Gastroesophageal sphincter (tissue), 4 donors: ENCODE measurements around the gene NBDY. TPM values are rescaled to one million over a fixed set of nuclear protein-coding genes. Genes with fewer than 3 reads are reported as not detected.
A peak's percentile ranks its signal among the peaks of the same experiment; 100 is the strongest.

Source experiments
- ATAC-seq: fragments of 150-250 bp; one replicate; pipeline ENCODE4 v1.9.1; 2016; ENCODE audit warnings: mild to moderate bottlenecking, moderate library complexity
- H3K27ac ChIP-seq, 4 donors: fragments of 200-600 bp; sonication (generic) in 3 of 4; 1 replicate in 3 of 4; 2 replicates in 1 of 4; pipeline ENCODE4 v1.5.1; 2016 to 2019
- H3K27me3 ChIP-seq: fragments of 200-600 bp; sonication (generic); one replicate; pipeline ENCODE4 v1.5.1; 2019
- H3K36me3 ChIP-seq, 2 donors: fragments of 200-600 bp; sonication (generic); one replicate each; pipeline ENCODE4 v1.5.1; 2019; ENCODE audit warnings: control low read depth in 1 of 2
- H3K4me1 ChIP-seq, 3 donors: fragments of 200-600 bp; sonication (generic); 1 replicate in 2 of 3; 2 replicates in 1 of 3; pipeline ENCODE4 v1.5.1; 2016 to 2019; ENCODE audit warnings: control low read depth in 2 of 3
- H3K4me3 ChIP-seq, 2 donors: fragments of 200-600 bp; sonication (generic); one replicate each; pipeline ENCODE4 v1.5.1; 2019; ENCODE audit warnings: mild to moderate bottlenecking in 1 of 2, moderate library complexity in 1 of 2
- H3K9me3 ChIP-seq, 3 donors: fragments of 200-600 bp; sonication (generic); one replicate each; pipeline ENCODE4 v1.5.1; 2017 to 2019; ENCODE audit warnings: control low read depth in 2 of 3
- EP300 ChIP-seq: sonication (generic); formaldehyde crosslinking; IDR thresholded peaks from one replicate; pipeline ENCODE4 v1.6.1; 2017; ENCODE audit warnings: antibody characterized with exemption, mild to moderate bottlenecking
- POLR2A ChIP-seq, 2 donors: fragments of 450-650 bp; IDR thresholded peaks; one replicate each; pipeline ENCODE4 v1.6.1; 2017; ENCODE audit warnings: antibody characterized with exemption in 2 of 2, mild to moderate bottlenecking in 2 of 2, moderate library complexity in 1 of 2
- POLR2AphosphoS5 ChIP-seq: sonication (generic); formaldehyde crosslinking; IDR thresholded peaks from one replicate; pipeline ENCODE4 v1.6.1; 2017; ENCODE audit warnings: antibody characterized with exemption
- WGBS, 2 donors: methylation state at CpG; one replicate each; pipeline ENCODE4 v1.1.5; 2018; ENCODE audit warnings: low coverage in 1 of 2; 5-methylcytosine and 5-hydroxymethylcytosine counted together
- total RNA-seq, 4 donors: library from RNA; depleted of rRNA; stranded (reverse); fragments of >200 nt; gene quantifications; one replicate each; pipeline ENCODE4 v1.1.0, GENCODE V29; 2016
- TF ChIP-seq, protein P1 (sequence below), 4 experiments: fragments of 200-600 bp in 2 of 4; fragments of 450-650 bp in 2 of 4; sonication (generic) in 1 of 4; IDR thresholded peaks; one replicate each; pipeline ENCODE4 v1.5.1; 2017 to 2019; ENCODE audit warnings: antibody characterized with exemption in 4 of 4, mild to moderate bottlenecking in 2 of 4, moderate library complexity in 2 of 4

NBDY gene
- total RNA-seq, 4 donors from 2014 or later = 6.6 to 16.0 (median 12.0) TPM

DNA sequence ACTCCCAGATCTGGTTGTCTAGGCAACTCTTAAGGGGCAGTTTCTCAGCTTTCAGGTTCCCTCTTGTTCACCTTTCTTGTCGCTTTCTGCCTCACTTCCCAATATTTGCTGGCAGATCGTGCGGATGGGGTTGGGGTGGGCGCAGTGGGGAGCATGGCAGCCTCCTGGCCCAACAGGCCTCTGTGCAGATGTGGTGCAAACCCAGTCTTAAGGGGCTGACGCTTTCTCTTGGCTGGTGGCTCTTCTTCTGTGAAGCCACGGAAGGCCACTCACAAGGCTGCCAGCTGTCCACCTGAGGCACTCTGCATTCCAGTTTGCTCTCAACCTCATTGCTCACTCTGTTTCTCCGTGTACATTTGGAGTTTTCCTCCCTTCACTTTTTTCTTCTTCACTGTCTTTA lies 61.7 kb downstream of the NBDY start:
- no peaks in the 10 kb centered on the region for H3K4me1 ChIP-seq

DNA sequence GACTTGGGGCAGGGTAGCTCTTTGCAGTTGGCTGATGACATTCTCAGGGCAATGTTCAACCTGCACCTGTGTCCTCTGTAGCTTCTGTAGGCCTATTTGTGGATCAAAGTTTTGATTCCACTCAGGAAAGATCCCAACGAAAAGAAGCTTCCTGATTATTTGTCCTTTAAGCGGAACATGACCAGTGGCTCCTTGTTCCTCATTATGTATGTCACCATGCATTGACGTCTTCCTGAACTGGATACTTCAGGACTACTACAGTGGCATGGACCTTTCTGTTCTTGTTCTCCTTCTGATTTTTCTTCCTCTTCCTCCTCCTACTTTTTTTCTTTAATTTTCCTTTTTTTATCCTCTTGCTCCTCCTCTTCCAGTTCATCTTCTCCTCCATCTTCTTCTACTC lies 62.4 kb downstream of the NBDY start:
- Histone ChIP-seq H3K4me1 (no peaks in the 10 kb centered on the region), H3K4me3 (no peak overlapping the region), H3K27me3 (no peaks in the 10 kb centered on the region), H3K36me3 (no peaks in the 10 kb centered on the region), H3K9me3 (no peaks in the 10 kb centered on the region), H3K27ac (no peak overlapping the region)
- TF ChIP-seq POLR2A (IDR thresholded peaks at IDR 0.05) (no peak), POLR2AphosphoS5 (no peak), EP300 (no peak)
- TF ChIP-seq, protein P1, sequence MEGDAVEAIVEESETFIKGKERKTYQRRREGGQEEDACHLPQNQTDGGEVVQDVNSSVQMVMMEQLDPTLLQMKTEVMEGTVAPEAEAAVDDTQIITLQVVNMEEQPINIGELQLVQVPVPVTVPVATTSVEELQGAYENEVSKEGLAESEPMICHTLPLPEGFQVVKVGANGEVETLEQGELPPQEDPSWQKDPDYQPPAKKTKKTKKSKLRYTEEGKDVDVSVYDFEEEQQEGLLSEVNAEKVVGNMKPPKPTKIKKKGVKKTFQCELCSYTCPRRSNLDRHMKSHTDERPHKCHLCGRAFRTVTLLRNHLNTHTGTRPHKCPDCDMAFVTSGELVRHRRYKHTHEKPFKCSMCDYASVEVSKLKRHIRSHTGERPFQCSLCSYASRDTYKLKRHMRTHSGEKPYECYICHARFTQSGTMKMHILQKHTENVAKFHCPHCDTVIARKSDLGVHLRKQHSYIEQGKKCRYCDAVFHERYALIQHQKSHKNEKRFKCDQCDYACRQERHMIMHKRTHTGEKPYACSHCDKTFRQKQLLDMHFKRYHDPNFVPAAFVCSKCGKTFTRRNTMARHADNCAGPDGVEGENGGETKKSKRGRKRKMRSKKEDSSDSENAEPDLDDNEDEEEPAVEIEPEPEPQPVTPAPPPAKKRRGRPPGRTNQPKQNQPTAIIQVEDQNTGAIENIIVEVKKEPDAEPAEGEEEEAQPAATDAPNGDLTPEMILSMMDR (IDR thresholded peaks at IDR 0.05) = no peak
- no peak for ATAC-seq
- 100% methylated on average over 1 of the region's 3 CpGs; no CpG with 5 or more reads in 1 of the 2 donors for WGBS, 2 donors

More for the DNA sequence above, 61.7 kb downstream of the NBDY start:
- Histone ChIP-seq H3K27ac (no peak overlapping the region), H3K36me3 (no peaks in the 10 kb centered on the region), H3K9me3 (no peaks in the 10 kb centered on the region), H3K27me3 (no peaks in the 10 kb centered on the region), H3K4me3 (no peak overlapping the region)
- 96% methylated on average over 6 of the region's 7 CpGs; no CpG with 5 or more reads in 1 of the 2 donors for WGBS, 2 donors
- TF ChIP-seq EP300 = no peak
- no peak for TF ChIP-seq POLR2AphosphoS5
- no peak for TF ChIP-seq POLR2A (IDR thresholded peaks at IDR 0.05)
- TF ChIP-seq, protein P1 (IDR thresholded peaks at IDR 0.05) = no peak
- ATAC-seq = no peak

DNA sequence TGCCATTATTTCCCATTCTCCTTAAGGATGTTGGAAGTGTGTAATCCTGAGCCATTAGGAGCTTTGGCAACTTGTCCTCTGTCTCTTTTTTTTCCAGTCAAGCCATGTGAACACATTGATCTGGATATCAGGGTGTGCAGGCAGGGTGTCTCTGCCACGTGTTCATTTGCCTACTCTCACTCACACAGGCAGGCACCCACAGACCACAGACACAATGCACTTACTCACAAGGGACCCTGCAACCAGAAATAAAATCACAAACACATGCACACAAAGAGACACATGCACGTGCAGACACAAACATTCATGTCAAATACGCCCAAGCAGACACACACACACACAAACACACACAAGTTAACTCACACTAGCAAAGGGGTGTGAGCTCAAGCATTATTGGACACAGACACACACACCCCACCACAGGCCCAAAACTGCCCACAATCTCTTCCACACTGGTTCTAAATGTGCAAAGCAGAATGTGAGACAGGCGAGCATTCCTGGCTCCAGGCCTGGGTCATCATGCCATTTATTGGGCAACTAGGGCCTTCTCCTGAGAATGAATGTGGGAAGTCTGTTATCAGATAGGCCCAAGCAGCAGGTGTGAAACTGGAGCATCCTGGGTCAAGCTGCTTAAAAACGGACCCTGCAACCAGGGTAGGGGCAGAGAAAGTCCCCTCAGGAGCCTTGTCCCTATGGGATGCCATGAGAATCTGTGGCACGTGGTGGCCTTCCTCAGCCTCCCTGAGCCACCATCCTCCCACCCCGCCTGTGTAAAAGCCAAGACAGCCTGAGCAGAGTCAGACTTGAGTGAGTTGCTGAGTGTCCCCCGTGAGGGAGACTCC lies 63.4 kb downstream of the NBDY start:
- no peak overlapping the region for H3K27ac ChIP-seq
- H3K27me3 ChIP-seq = no peaks in the 10 kb centered on the region
- H3K4me3 ChIP-seq = no peak overlapping the region
- 70% methylated on average over 2 of the region's 8 CpGs; no CpG with 5 or more reads in 1 of the 2 donors for WGBS, 2 donors
- TF ChIP-seq POLR2A (IDR thresholded peaks at IDR 0.05) (no peak), POLR2AphosphoS5 (no peak), EP300 (no peak)
- H3K4me1 ChIP-seq = no peaks in the 10 kb centered on the region
- ATAC-seq = no peak
- no peaks in the 10 kb centered on the region for H3K36me3 ChIP-seq
- no peaks in the 10 kb centered on the region for H3K9me3 ChIP-seq

DNA sequence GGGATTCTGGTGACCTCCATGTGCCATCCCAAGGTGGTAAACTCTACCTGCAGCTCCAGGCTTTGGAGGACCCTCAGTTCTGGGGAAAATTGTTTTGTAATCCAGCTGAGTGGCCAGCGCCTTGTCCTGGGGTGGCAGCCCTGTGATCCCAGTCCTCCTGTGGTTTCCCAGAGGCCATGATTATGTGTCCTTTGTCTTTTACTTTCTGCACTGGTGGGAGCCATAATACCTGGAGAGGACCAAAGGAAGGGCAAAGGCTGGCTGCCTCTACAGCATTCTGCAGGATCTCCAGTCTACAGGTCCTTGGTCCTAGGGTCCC lies 64.0 kb downstream of the NBDY start:
- H3K9me3 ChIP-seq = no peaks in the 10 kb centered on the region
- TF ChIP-seq EP300 (no peak), POLR2AphosphoS5 (no peak), POLR2A (IDR thresholded peaks at IDR 0.05) (no peak)
- TF ChIP-seq, protein P1 (IDR thresholded peaks at IDR 0.05) = no peak
- no peak for ATAC-seq
- no peak overlapping the region for H3K27ac ChIP-seq
- H3K4me3 ChIP-seq = no peak overlapping the region
- no peaks in the 10 kb centered on the region for H3K4me1 ChIP-seq
- no peaks in the 10 kb centered on the region for H3K27me3 ChIP-seq
- no peaks in the 10 kb centered on the region for H3K36me3 ChIP-seq
- no CpG with 5 or more reads among the region's 1 CpG for WGBS, 2 donors

DNA sequence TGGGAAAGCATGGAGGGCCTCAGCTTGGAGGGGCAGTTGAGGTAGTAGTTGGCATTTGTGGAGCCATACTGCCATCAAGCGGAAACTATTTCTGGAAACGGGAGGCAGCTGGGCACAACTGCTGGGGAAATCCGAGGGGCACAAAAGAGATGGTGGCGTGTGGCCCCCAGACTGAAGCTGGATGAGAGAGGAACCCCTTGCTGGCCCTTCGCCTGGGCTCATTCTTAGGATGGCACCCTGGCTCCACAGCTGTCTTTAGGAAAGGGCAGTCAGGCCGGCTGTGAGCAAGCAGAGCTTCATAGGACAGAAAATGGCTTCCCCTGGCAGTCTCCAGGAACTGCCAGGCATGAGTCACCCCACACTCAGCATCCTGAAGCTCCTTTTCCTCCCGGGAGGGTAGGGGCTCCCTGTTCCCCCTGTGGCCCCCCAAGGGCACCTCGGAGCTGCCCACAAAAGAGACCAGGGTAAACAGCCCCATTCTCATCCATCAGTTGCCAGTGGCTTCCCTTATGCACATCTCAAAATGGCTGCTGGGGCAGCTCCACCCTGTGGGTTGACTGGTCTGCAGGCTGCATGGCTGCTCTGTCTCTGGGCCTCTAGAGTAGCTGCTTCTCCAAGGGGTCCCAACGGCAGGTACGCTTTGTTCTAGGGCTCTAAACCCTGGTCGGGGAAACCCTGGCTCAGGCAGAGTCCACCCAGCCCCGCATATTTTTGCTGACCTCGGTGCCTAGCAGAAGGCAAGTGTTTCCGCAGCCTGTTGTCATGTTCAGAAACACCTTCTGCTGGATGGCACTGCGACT lies 64.7 kb downstream of the NBDY start:
- H3K27ac ChIP-seq = peak overlapping the region in 1 of 4 donors; percentile 54
- no peaks in the 10 kb centered on the region for H3K36me3 ChIP-seq
- no peaks in the 10 kb centered on the region for H3K27me3 ChIP-seq
- H3K9me3 ChIP-seq = no peaks in the 10 kb centered on the region
- ATAC-seq = no peak
- WGBS, 2 donors = 80 to 94% methylated on average over 1 to 3 of the region's 15 CpGs
- no peak overlapping the region for H3K4me3 ChIP-seq
- no peak for TF ChIP-seq POLR2A (IDR thresholded peaks at IDR 0.05)
- TF ChIP-seq, protein P1 (IDR thresholded peaks at IDR 0.05) = peak in 1 of 4 experiments; percentile 35
- no peak for TF ChIP-seq POLR2AphosphoS5
- TF ChIP-seq EP300 = no peak
- H3K4me1 ChIP-seq = no peaks in the 10 kb centered on the region
